CD14-positive monocyte (primary cell): ENCODE data around the gene MED12L. TPM values are rescaled to one million over a fixed set of nuclear protein-coding genes. Genes with fewer than 3 reads are reported as not detected.

Source experiments
- DNase-seq, 3 donors: peaks; one replicate each; pipeline ENCODE4 v3.0.0-alpha.2; 2011 to 2022
- H2AFZ ChIP-seq: 2 replicates; pipeline ENCODE4 v1.6.0; 2012; ENCODE audit warnings: mild to moderate bottlenecking, low read depth, low read length, inconsistent platforms; ENCODE audit not compliant: insufficient read depth, poor library complexity, severe bottlenecking
- H3K27ac ChIP-seq, 2 donors: 1 replicate in 1 of 2; 2 replicates in 1 of 2; pipeline ENCODE4 v1.5.1; 2012 to 2013; ENCODE audit warnings: low read length in 2 of 2, control low read depth in 1 of 2, inconsistent platforms in 1 of 2, low read depth in 1 of 2, mild to moderate bottlenecking in 1 of 2
- H3K27me3 ChIP-seq, 2 donors: one replicate each; pipeline versions ENCODE4 v1.6.0 to v1.6.1; 2011 to 2013; ENCODE audit warnings: low read length in 2 of 2; ENCODE audit not compliant: control insufficient read depth in 2 of 2, insufficient read depth in 2 of 2
- H3K36me3 ChIP-seq, 2 donors: replicated peaks in 1 of 2; 1 replicate in 1 of 2; 2 replicates in 1 of 2; pipeline versions ENCODE4 v1.5.1 to v1.6.1; 2012 to 2013; ENCODE audit warnings: low read length in 2 of 2, control low read depth in 1 of 2, inconsistent platforms in 1 of 2, mild to moderate bottlenecking in 1 of 2; ENCODE audit not compliant: insufficient read depth in 2 of 2, control insufficient read depth in 1 of 2
- H3K4me1 ChIP-seq, 2 donors: 1 replicate in 1 of 2; 2 replicates in 1 of 2; pipeline versions ENCODE4 v1.5.1 to v1.6.1; 2012 to 2013; ENCODE audit warnings: low read length in 2 of 2, control low read depth in 1 of 2, inconsistent platforms in 1 of 2, mild to moderate bottlenecking in 1 of 2, moderate library complexity in 1 of 2; ENCODE audit not compliant: insufficient read depth in 2 of 2, control insufficient read depth in 1 of 2
- H3K4me2 ChIP-seq: replicated peaks from 2 replicates; pipeline ENCODE3; 2012; ENCODE audit warnings: low read length, moderate library complexity, mild to moderate bottlenecking; ENCODE audit not compliant: poor library complexity, severe bottlenecking; ENCODE audit errors: extremely low read depth
- H3K4me3 ChIP-seq, 3 experiments: fragments of 200-600 bp in 1 of 3; sonication (generic) in 1 of 3; replicated peaks in 1 of 3; 1 replicate in 2 of 3; 2 replicates in 1 of 3; pipeline ENCODE4 v1.5.1; 2011 to 2013; ENCODE audit warnings: low read length in 3 of 3, mild to moderate bottlenecking in 3 of 3, control low read depth in 2 of 3, low read depth in 2 of 3, inconsistent platforms in 1 of 3, moderate library complexity in 1 of 3
- H3K79me2 ChIP-seq: 2 replicates; pipeline ENCODE4 v1.6.0; 2012; ENCODE audit warnings: mild to moderate bottlenecking, control low read depth, inconsistent platforms, low read length, moderate library complexity; ENCODE audit not compliant: insufficient read depth
- H3K9ac ChIP-seq: 2 replicates; pipeline ENCODE4 v1.6.0; 2017; ENCODE audit warnings: low read length, mild to moderate bottlenecking; ENCODE audit not compliant: insufficient read depth, poor library complexity, severe bottlenecking
- H3K9me3 ChIP-seq, 2 donors: replicated peaks in 1 of 2; 1 replicate in 1 of 2; 2 replicates in 1 of 2; pipeline versions ENCODE4 v1.5.1 to v1.6.1; 2012 to 2013; ENCODE audit warnings: low read length in 2 of 2, control low read depth in 1 of 2; ENCODE audit not compliant: control insufficient read depth in 1 of 2, insufficient read depth in 1 of 2
- H4K20me1 ChIP-seq: 2 replicates; pipeline ENCODE4 v1.6.0; 2012; ENCODE audit warnings: mild to moderate bottlenecking, low read length, control low read depth, moderate library complexity; ENCODE audit not compliant: insufficient read depth
- H3K27ac Mint-ChIP-seq, 7 donors: one replicate each; pipeline ENCODE4 v1.8.0; 2020; ENCODE audit warnings: mild to moderate bottlenecking in 7 of 7, mixed read lengths in 7 of 7, moderate library complexity in 6 of 7, inconsistent platforms in 2 of 7
- H3K27me3 Mint-ChIP-seq, 3 donors: one replicate each; pipeline ENCODE4 v1.8.0; 2021 to 2022; ENCODE audit warnings: low read depth in 3 of 3, mild to moderate bottlenecking in 3 of 3, mixed read lengths in 3 of 3, moderate library complexity in 3 of 3, inconsistent platforms in 1 of 3
- H3K36me3 Mint-ChIP-seq, 2 donors: one replicate each; pipeline ENCODE4 v1.8.0; 2020; ENCODE audit warnings: mixed read lengths in 2 of 2, inconsistent platforms in 1 of 2, mild to moderate bottlenecking in 1 of 2
- H3K4me1 Mint-ChIP-seq: one replicate; pipeline ENCODE4 v1.8.0; 2020; ENCODE audit warnings: mild to moderate bottlenecking, mixed read lengths
- H3K4me3 Mint-ChIP-seq, 2 donors: one replicate each; pipeline ENCODE4 v1.8.0; 2020; ENCODE audit warnings: mild to moderate bottlenecking in 2 of 2, mixed read lengths in 2 of 2, moderate library complexity in 1 of 2
- H3K9me3 Mint-ChIP-seq, 7 donors: one replicate each; pipeline ENCODE4 v1.8.0; 2020 to 2022; ENCODE audit warnings: mixed read lengths in 7 of 7, mild to moderate bottlenecking in 6 of 7, moderate library complexity in 6 of 7, inconsistent platforms in 2 of 7
- CTCF ChIP-seq: fragments of 200-600 bp; IDR thresholded peaks from one replicate; pipeline ENCODE4 v1.8.0; 2022; ENCODE audit warnings: antibody characterized with exemption, mild to moderate bottlenecking
- WGBS: methylation state at CpG from one replicate; pipeline ENCODE4 v1.1.5; 2013; ENCODE audit warnings: missing lambda C conversion rate; ENCODE audit not compliant: insufficient coverage; 5-methylcytosine and 5-hydroxymethylcytosine counted together
- intact Hi-C, 2 donors: fragments of 100-400 bp; cut with micrococcal nuclease; formaldehyde crosslinking; loops; one replicate each; pipeline versions ENCODE4 v1.15.0 to v1.15.1; 2023
- polyA plus RNA-seq, 3 donors: library from polyadenylated mRNA; depleted of rRNA in 1 of 3; unstranded in 2 of 3; stranded (reverse) in 1 of 3; fragments of 300-500 nt in 2 of 3; fragments of >200 nt in 1 of 3; fragmentation: Illumina TruSeq in 2 of 3; gene quantifications; 1 replicate in 2 of 3; 2 replicates in 1 of 3; pipeline ENCODE4 v1.2.3, GENCODE V29; 2012 to 2021

MED12L gene
- polyA plus RNA-seq, 3 donors: 0.12 to 0.29 TPM; not detected in 1

DNA sequence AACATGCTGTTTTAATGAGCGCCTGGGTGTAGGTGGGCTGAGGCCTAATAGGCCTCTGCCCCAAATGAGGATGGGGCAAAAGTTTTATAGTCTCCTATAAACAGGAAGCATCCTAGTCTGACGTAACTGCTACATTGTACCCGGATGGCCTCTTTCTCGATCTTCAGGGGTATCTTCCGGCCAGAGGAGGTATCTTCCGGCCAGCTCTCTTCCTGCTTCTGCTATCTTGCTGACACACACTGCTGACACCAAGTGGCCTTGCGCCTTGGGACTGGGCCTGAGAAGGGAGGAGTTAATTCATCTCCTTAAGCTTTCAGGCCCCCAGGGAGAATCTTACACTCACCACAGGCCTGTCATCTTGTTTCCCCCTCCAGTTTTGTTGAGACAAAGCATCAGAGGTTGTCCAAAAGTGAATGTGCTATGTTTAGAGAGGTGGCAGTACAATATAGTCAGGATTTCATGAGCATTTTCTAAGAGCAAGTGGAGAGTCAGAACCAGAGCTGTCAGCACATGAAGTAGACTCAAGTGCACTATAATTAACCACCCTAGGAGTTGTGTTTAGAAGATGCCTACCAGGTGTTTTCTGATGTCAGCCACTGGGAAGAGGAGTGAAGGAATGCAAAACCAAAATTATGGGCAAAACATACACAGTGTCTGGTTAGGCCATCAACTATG lies 391.0 kb downstream of the MED12L start:
- Mint-ChIP-seq H3K27ac (no peak overlapping the region), H3K9me3 (peaks cover 0 to 3% (median under 1%) of the 10 kb centered on the region in 7 donors), H3K4me3 (no peak overlapping the region), H3K27me3 (peaks cover 0 to 2% (median 0%) of the 10 kb centered on the region in 3 donors), H3K36me3 (no peaks in the 10 kb centered on the region), H3K4me1 (no peaks in the 10 kb centered on the region)
- H3K9me3 ChIP-seq: no peaks in the 10 kb centered on the region
- no peak overlapping the region for H3K27ac ChIP-seq
- no peak overlapping the region for H3K9ac ChIP-seq
- no peak overlapping the region for H3K4me3 ChIP-seq
- no peaks in the 10 kb centered on the region for H3K4me1 ChIP-seq
- TF ChIP-seq CTCF: no peak
- 70% methylated on average over 3 of the region's 7 CpGs for WGBS
- no peaks in the 10 kb centered on the region for H3K27me3 ChIP-seq
- peak overlapping the region; percentile 1 for H2AFZ ChIP-seq
- no peaks in the 10 kb centered on the region for H4K20me1 ChIP-seq
- no peaks in the 10 kb centered on the region for H3K79me2 ChIP-seq
- no peak overlapping the region for H3K4me2 ChIP-seq
- no peak for DNase-seq
- intact Hi-C loops: no loop called here
- no peaks in the 10 kb centered on the region for H3K36me3 ChIP-seq

GRCh38 chr3:151477591-151478334 lies 392.3 kb downstream of the MED12L start:
- H3K4me1 Mint-ChIP-seq: no peaks in the 10 kb centered on the region
- no peak overlapping the region for H3K4me3 Mint-ChIP-seq
- DNase-seq: no peak
- no peak overlapping the region for H3K4me2 ChIP-seq
- peaks cover 0 to 3% of the 10 kb centered on the region in 2 donors for H3K36me3 Mint-ChIP-seq
- H4K20me1 ChIP-seq: no peaks in the 10 kb centered on the region
- H3K27me3 Mint-ChIP-seq: peaks cover 0 to 2% (median 0%) of the 10 kb centered on the region in 3 donors
- H3K4me3 ChIP-seq: no peak overlapping the region
- H3K27ac Mint-ChIP-seq: no peak overlapping the region
- TF ChIP-seq CTCF: no peak
- peaks cover 4% of the 10 kb centered on the region in 2 donors for H3K9me3 ChIP-seq
- no peaks in the 10 kb centered on the region for H3K27me3 ChIP-seq
- H3K36me3 ChIP-seq: no peaks in the 10 kb centered on the region
- no peak overlapping the region for H2AFZ ChIP-seq
- H3K9me3 Mint-ChIP-seq: peaks cover 7 to 14% (median 11%) of the 10 kb centered on the region in 7 donors
- H3K9ac ChIP-seq: no peak overlapping the region
- H3K27ac ChIP-seq: no peak overlapping the region
- H3K4me1 ChIP-seq: no peaks in the 10 kb centered on the region
- intact Hi-C loops: no loop called here
- no CpG with 5 or more reads among the region's 2 CpGs for WGBS
- H3K79me2 ChIP-seq: no peaks in the 10 kb centered on the region
